Measurements from ENCODE around the gene ARL6IP4. TPM values are rescaled to one million over a fixed set of nuclear protein-coding genes. Genes with fewer than 3 reads are reported as not detected.

Gene ARL6IP4
- 100 to 1,000 TPM; 137 to 189 (median 169) TPM for total RNA-seq
- 100 to 1,000 TPM; 201 to 295 TPM for polyA plus RNA-seq
- 0.81 reads per million for total RNA-seq

DNA sequence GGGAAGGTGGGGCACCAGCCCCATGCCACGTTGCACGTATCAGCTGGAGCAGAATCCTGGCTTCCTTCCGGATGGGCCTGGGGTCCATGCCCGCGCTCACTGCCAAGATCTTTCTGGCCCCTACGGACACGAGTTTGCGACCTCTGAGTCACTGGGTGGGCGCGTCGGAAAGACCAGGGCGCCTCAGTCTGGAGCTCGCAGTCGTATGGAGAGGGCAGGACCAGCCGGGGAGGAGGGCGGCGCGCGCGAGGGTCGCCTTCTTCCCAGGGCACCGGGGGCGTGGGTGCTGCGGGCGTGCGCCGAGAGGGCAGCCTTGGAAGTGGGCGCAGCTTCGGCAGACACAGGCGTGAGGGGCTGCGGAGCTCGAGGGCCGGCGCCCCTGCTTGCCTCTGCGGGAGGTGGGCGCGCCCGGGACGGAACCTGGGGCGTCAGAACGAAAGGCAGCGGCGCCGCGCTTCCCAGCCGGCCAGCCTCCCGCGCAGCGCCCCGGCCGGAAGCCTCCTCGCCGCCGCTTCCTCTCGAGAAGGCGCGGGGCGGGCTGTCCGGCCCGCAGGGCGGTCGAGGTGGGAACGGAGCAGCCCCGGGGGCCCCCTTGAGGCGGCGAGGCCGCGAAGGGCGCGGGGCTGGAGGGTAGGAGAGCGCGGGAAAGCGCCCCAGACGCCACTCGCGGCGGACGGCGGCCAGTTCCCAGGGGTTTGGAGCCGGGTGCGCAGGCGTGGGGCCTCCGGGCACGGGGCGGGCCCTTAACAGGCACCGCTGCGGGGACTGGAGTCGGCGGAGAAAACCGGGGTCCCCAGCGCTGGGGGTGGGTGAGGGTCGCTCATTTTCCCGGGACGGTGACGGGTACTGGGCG, at the start of gene ARL6IP4:
TSS of gene ARL6IP4 (plus strand) at position 499 of the 853 bp plus-strand sequence. CDS start 459 bp downstream, outside the sequence.
- H3K4me3 Mint-ChIP-seq: peak within 1 kb of the TSS; percentile 86 to 95 (median 90)
- H3K36me3 Mint-ChIP-seq: peaks cover 0 to 15% (median 3%) of the 10 kb centered on the region in 5 donors
- peak within 1 kb of the TSS; percentile 81 to 92 (median 87) for H3K27ac Mint-ChIP-seq
- ATAC-seq: peak; percentile 81
- H3K9me3 ChIP-seq (ENCODE audit: control insufficient read depth in 2 of 3, low read length in 3 of 3): no peaks in the 10 kb centered on the region
- H3K27me3 ChIP-seq (ENCODE audit: control insufficient read depth in 2 of 2, insufficient read depth in 2 of 2, low read length in 2 of 2): no peaks in the 10 kb centered on the region
- ChIA-PET POLR2A (interaction anchor here (0.7 to 3.3 kb wide), 7 partner anchors 14 to 262 kb away, joined by 3 to 11 read pairs (median 3); partner anchors contain the start of genes ABCB9, MPHOSPH9 and MTRFR), CTCF (no interaction called here)
- H3K9me3 Mint-ChIP-seq: peaks cover 0 to 7% (median 0%) of the 10 kb centered on the region in 11 donors
- peaks cover 0 to 41% (median 3%) of the 10 kb centered on the region in 3 experiments for H3K36me3 ChIP-seq (ENCODE audit: control insufficient read depth in 2 of 3, insufficient read depth in 3 of 3, low read length in 3 of 3)
- no peaks in the 10 kb centered on the region for H3K27me3 Mint-ChIP-seq
- peaks cover 41 to 46% of the 10 kb centered on the region in 2 donors for H3K4me1 ChIP-seq (ENCODE audit: control insufficient read depth in 2 of 2, insufficient read depth in 2 of 2, low read length in 2 of 2)
- intact Hi-C loops (cut with micrococcal nuclease): loop anchor here (1.0 to 2.0 kb wide), 3 partner anchors 14 to 258 kb away; partner anchors contain the start of genes ABCB9 (in 1 of the 2) and PITPNM2 (in 1 of the 2)
- H3K4me3 ChIP-seq (ENCODE audit: low read length): peak within 1 kb of the TSS; percentile 84
- H3K4me1 Mint-ChIP-seq: peaks cover 39 to 73% (median 53%) of the 10 kb centered on the region in 7 donors
- peak; percentile 46 to 72 (median 63) for DNase-seq
- peak within 1 kb of the TSS; percentile 81 for H3K27ac ChIP-seq (ENCODE audit: low read depth, low read length)

DNA sequence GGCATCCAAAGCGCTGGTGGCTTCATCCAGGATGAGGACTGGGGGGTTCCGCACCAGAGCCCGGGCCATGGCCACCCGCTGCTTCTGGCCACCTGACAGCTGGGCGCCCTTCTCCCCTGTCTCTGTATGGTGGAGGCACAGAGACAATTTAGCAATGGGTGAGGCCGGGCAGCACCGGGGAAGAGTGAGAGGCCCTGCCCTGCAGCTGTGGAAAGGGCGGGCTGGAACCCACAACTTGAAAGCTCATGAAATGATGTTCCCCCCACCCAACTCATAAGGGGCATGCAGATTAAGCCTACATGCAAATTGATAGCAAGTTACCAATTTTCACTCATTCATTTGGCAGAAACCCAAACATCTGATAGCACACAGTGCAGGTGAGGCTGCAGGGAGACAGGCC, 48.3 kb upstream of the ARL6IP4 start:
- H3K4me1 Mint-ChIP-seq: peaks cover 0 to 3% (median 0%) of the 10 kb centered on the region in 7 donors
- Histone ChIP-seq H3K36me3 (ENCODE audit: control insufficient read depth in 2 of 3, insufficient read depth in 3 of 3, low read length in 3 of 3) (no peaks in the 10 kb centered on the region), H3K27me3 (ENCODE audit: control insufficient read depth in 2 of 2, insufficient read depth in 2 of 2, low read length in 2 of 2) (no peaks in the 10 kb centered on the region), H3K27ac (ENCODE audit: low read depth, low read length) (no peak overlapping the region), H3K4me3 (ENCODE audit: low read length) (no peak overlapping the region), H3K9me3 (ENCODE audit: control insufficient read depth in 2 of 3, low read length in 3 of 3) (no peaks in the 10 kb centered on the region), H3K4me1 (ENCODE audit: control insufficient read depth in 2 of 2, insufficient read depth in 2 of 2, low read length in 2 of 2) (no peaks in the 10 kb centered on the region)
- H3K9me3 Mint-ChIP-seq: no peaks in the 10 kb centered on the region
- DNase-seq (no peak), ATAC-seq (no peak)
- H3K27ac Mint-ChIP-seq: no peak overlapping the region
- intact Hi-C loops (cut with micrococcal nuclease): no loop called here
- ChIA-PET POLR2A (no interaction called here), CTCF (no interaction called here)
- no peaks in the 10 kb centered on the region for H3K27me3 Mint-ChIP-seq
- H3K36me3 Mint-ChIP-seq: peaks cover 0 to 5% (median 0%) of the 10 kb centered on the region in 5 donors
- no peak overlapping the region for H3K4me3 Mint-ChIP-seq

GRCh38 chr12:122934722-122935121, 45.8 kb upstream of the ARL6IP4 start:
- Mint-ChIP-seq H3K27me3 (no peaks in the 10 kb centered on the region), H3K9me3 (no peaks in the 10 kb centered on the region), H3K36me3 (peaks cover 0 to 17% (median 0%) of the 10 kb centered on the region in 5 donors), H3K27ac (no peak overlapping the region), H3K4me1 (no peaks in the 10 kb centered on the region), H3K4me3 (no peak overlapping the region)
- no peak for ATAC-seq
- Histone ChIP-seq H3K36me3 (ENCODE audit: control insufficient read depth in 2 of 3, insufficient read depth in 3 of 3, low read length in 3 of 3) (peaks cover 0 to 5% (median 0%) of the 10 kb centered on the region in 3 experiments), H3K9me3 (ENCODE audit: control insufficient read depth in 2 of 3, low read length in 3 of 3) (no peaks in the 10 kb centered on the region), H3K4me1 (ENCODE audit: control insufficient read depth in 2 of 2, insufficient read depth in 2 of 2, low read length in 2 of 2) (no peaks in the 10 kb centered on the region), H3K4me3 (ENCODE audit: low read length) (no peak overlapping the region), H3K27me3 (ENCODE audit: control insufficient read depth in 2 of 2, insufficient read depth in 2 of 2, low read length in 2 of 2) (no peaks in the 10 kb centered on the region), H3K27ac (ENCODE audit: low read depth, low read length) (no peak overlapping the region)
- no peak for DNase-seq
- POLR2A ChIA-PET: no interaction called here
- CTCF ChIA-PET: no interaction called here
- intact Hi-C loops (cut with micrococcal nuclease): no loop called here

DNA sequence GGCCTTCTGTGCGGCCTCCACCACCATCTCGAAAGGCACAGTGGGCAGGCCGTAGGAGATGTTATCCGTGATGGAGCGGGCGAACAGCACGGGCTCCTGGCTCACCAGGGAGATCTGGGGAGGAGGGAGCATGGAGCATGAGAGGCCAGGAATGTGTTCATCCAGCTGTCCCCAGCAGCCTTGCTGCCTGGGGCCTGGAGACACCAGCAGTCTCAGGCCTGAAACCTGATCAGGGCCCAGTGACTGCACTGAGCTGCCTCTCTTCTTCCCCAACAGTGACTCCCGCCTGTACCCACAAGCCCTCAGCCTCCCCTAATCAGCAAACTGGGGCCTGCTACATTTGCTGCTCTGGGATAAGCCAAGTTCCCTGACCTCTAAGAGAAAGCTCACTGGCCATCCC, 45.2 kb upstream of the ARL6IP4 start:
- Mint-ChIP-seq H3K4me1 (no peaks in the 10 kb centered on the region), H3K36me3 (peaks cover 0 to 18% (median 0%) of the 10 kb centered on the region in 5 donors), H3K27me3 (no peaks in the 10 kb centered on the region), H3K9me3 (no peaks in the 10 kb centered on the region), H3K27ac (no peak overlapping the region), H3K4me3 (no peak overlapping the region)
- CTCF ChIA-PET: interaction anchor here (0.5 to 1.1 kb wide), 3 partner anchors 15 to 37 kb away, joined by 3 to 6 read pairs (median 5); no protein-coding TSS in a partner anchor
- no peak overlapping the region for H3K27ac ChIP-seq (ENCODE audit: low read depth, low read length)
- no peaks in the 10 kb centered on the region for H3K27me3 ChIP-seq (ENCODE audit: control insufficient read depth in 2 of 2, insufficient read depth in 2 of 2, low read length in 2 of 2)
- H3K4me1 ChIP-seq (ENCODE audit: control insufficient read depth in 2 of 2, insufficient read depth in 2 of 2, low read length in 2 of 2): no peaks in the 10 kb centered on the region
- intact Hi-C loops (cut with micrococcal nuclease): no loop called here
- POLR2A ChIA-PET: no interaction called here
- ATAC-seq (no peak), DNase-seq (no peak)
- H3K4me3 ChIP-seq (ENCODE audit: low read length): no peak overlapping the region
- no peaks in the 10 kb centered on the region for H3K9me3 ChIP-seq (ENCODE audit: control insufficient read depth in 2 of 3, low read length in 3 of 3)
- H3K36me3 ChIP-seq (ENCODE audit: control insufficient read depth in 2 of 3, insufficient read depth in 3 of 3, low read length in 3 of 3): peaks cover 0 to 5% (median 0%) of the 10 kb centered on the region in 3 experiments

DNA sequence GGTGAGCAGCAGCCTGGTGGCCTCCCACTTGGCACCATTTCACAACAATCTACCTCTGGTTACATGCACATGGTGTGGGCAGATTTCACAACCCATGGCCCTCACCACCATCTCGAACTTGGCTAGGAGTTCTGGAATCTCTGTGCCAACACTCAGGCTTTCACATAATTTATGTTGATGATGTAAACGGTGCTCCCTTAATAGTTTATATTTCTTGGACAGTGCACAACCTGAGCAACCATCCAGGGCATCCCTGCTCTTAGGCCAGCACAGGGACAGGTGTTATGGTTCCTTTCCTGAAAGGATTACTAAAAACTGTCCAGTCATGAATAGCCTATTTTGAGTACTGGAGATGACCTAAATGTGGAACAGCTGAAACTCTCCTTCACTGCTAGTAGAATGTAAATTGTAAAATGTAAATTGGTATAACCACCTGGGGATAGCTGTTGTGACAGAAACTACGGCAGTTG, 42.8 kb upstream of the ARL6IP4 start:
- intact Hi-C loops (cut with micrococcal nuclease): no loop called here
- Mint-ChIP-seq H3K27ac (no peak overlapping the region), H3K36me3 (peaks cover 0 to 16% (median 0%) of the 10 kb centered on the region in 5 donors), H3K4me1 (peaks cover 0 to 1% (median under 1%) of the 10 kb centered on the region in 7 donors), H3K27me3 (no peaks in the 10 kb centered on the region), H3K9me3 (no peaks in the 10 kb centered on the region), H3K4me3 (no peak overlapping the region)
- Histone ChIP-seq H3K4me3 (ENCODE audit: low read length) (no peak overlapping the region), H3K36me3 (ENCODE audit: control insufficient read depth in 2 of 3, insufficient read depth in 3 of 3, low read length in 3 of 3) (peaks cover 0 to 5% (median 0%) of the 10 kb centered on the region in 3 experiments), H3K9me3 (ENCODE audit: control insufficient read depth in 2 of 3, low read length in 3 of 3) (no peaks in the 10 kb centered on the region), H3K27me3 (ENCODE audit: control insufficient read depth in 2 of 2, insufficient read depth in 2 of 2, low read length in 2 of 2) (no peaks in the 10 kb centered on the region), H3K27ac (ENCODE audit: low read depth, low read length) (no peak overlapping the region), H3K4me1 (ENCODE audit: control insufficient read depth in 2 of 2, insufficient read depth in 2 of 2, low read length in 2 of 2) (no peaks in the 10 kb centered on the region)
- ChIA-PET CTCF (no interaction called here), POLR2A (interaction anchor here (0.7 kb wide), 1 partner anchor 29 kb away, joined by 3 read pairs; no protein-coding TSS in a partner anchor)
- DNase-seq: no peak
- no peak for ATAC-seq

DNA sequence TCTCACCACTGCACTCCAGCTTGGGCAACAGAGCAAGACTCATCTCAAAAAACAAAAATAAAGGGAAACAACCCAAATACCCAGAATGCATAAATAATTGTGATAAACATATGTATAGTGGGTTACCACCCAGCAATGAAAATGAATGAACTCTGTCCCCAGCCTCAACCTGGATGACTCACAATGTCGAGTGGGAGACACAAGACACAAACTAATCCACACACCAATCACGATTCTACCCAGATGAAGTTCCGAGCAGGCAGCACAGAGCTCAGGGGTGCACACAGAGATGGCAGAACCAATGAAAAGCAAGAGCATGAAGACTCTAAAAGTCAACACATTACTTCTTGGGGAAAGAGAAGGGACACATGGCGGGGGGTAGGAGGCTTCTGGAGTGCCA, 41.4 kb upstream of the ARL6IP4 start:
- H3K27ac ChIP-seq (ENCODE audit: low read depth, low read length): no peak overlapping the region
- H3K36me3 ChIP-seq (ENCODE audit: control insufficient read depth in 2 of 3, insufficient read depth in 3 of 3, low read length in 3 of 3): peaks cover 0 to 5% (median 0%) of the 10 kb centered on the region in 3 experiments
- H3K4me3 ChIP-seq (ENCODE audit: low read length): no peak overlapping the region
- no peaks in the 10 kb centered on the region for H3K4me1 ChIP-seq (ENCODE audit: control insufficient read depth in 2 of 2, insufficient read depth in 2 of 2, low read length in 2 of 2)
- Mint-ChIP-seq H3K4me1 (peaks cover 0 to 12% (median 5%) of the 10 kb centered on the region in 7 donors), H3K36me3 (peaks cover 0 to 16% (median 0%) of the 10 kb centered on the region in 5 donors), H3K9me3 (no peaks in the 10 kb centered on the region), H3K27me3 (no peaks in the 10 kb centered on the region), H3K4me3 (no peak overlapping the region), H3K27ac (no peak overlapping the region)
- no peaks in the 10 kb centered on the region for H3K27me3 ChIP-seq (ENCODE audit: control insufficient read depth in 2 of 2, insufficient read depth in 2 of 2, low read length in 2 of 2)
- CTCF ChIA-PET: no interaction called here
- no peak for ATAC-seq
- POLR2A ChIA-PET: no interaction called here
- no peak for DNase-seq
- no peaks in the 10 kb centered on the region for H3K9me3 ChIP-seq (ENCODE audit: control insufficient read depth in 2 of 3, low read length in 3 of 3)
- intact Hi-C loops (cut with micrococcal nuclease): no loop called here

All from naive thymus-derived CD4-positive, alpha-beta T cell (primary cell).